HEK293 (cell line): Measurements from ENCODE around the gene COL9A3.

ENCODE experiments used
- CTCF ChIA-PET: fragments of 350-600 bp; formaldehyde crosslinking; extraction: SDS; loops from one replicate; lab custom pipeline; 2021; ENCODE audit warnings: antibody characterized with exemption; lab: Yijun Ruan, JAX
- POLR2A ChIA-PET: fragments of 300-600 bp; formaldehyde crosslinking; extraction: SDS; loops from one replicate; lab custom pipeline; 2020; ENCODE audit warnings: antibody characterized with exemption, inconsistent platforms; lab: Yijun Ruan, JAX
- H3K27ac ChIP-seq: fragments of 200-500 bp; sonication (Bioruptor generic); 2 replicates; pipeline ENCODE4 v1.5.1; 2014; ENCODE audit warnings: low read depth, low read length, control low read depth, inconsistent platforms; ENCODE audit errors: extremely low read depth
- H3K36me3 ChIP-seq, 2 experiments: fragments of 200-500 bp in 1 of 2; sonication (Bioruptor generic) in 1 of 2; 1 replicate in 1 of 2; 2 replicates in 1 of 2; pipeline ENCODE4 v1.5.1; 2014 to 2017; ENCODE audit warnings: inconsistent platforms in 2 of 2, low read length in 2 of 2; ENCODE audit not compliant: control insufficient read depth in 2 of 2, insufficient read depth in 1 of 2
- H3K4me1 ChIP-seq: fragments of 200-500 bp; sonication (Bioruptor generic); 2 replicates; pipeline ENCODE4 v1.5.1; 2014; ENCODE audit warnings: mild to moderate bottlenecking, low read length, inconsistent platforms; ENCODE audit not compliant: control insufficient read depth, insufficient read depth
- H3K4me3 ChIP-seq: 2 replicates; pipeline ENCODE4 v1.5.1; 2011; ENCODE audit warnings: low read depth, mild to moderate bottlenecking, control low read depth, low read length, moderate library complexity
- H3K9me3 ChIP-seq: fragments of 200-500 bp; sonication (Bioruptor generic); 2 replicates; pipeline ENCODE4 v1.5.1; 2014; ENCODE audit warnings: low read depth, low read length, inconsistent platforms; ENCODE audit not compliant: control insufficient read depth, insufficient read depth
- KLF1 ChIP-seq: fragments of 450-650 bp; formaldehyde crosslinking; IDR thresholded peaks from 2 replicates; pipeline ENCODE4 v1.5.1; 2016; ENCODE audit warnings: missing biosample characterization, missing genetic modification characterization
- KLF8 ChIP-seq: fragments of 450-650 bp; formaldehyde crosslinking; IDR thresholded peaks from 2 replicates; pipeline ENCODE4 v1.5.1; 2016; ENCODE audit warnings: missing biosample characterization, missing genetic modification characterization
- ZNF121 ChIP-seq: fragments of 450-650 bp; formaldehyde crosslinking; IDR thresholded peaks from 2 replicates; pipeline ENCODE4 v1.5.1; 2016; ENCODE audit warnings: missing biosample characterization, missing genetic modification characterization
- ZNF157 ChIP-seq: fragments of 450-650 bp; formaldehyde crosslinking; IDR thresholded peaks from 2 replicates; pipeline ENCODE4 v1.5.1; 2016; ENCODE audit warnings: missing biosample characterization, missing genetic modification characterization
- ZNF169 ChIP-seq: fragments of 450-650 bp; formaldehyde crosslinking; IDR thresholded peaks from 2 replicates; pipeline ENCODE4 v1.5.1; 2016; ENCODE audit warnings: missing biosample characterization, missing genetic modification characterization
- ZNF223 ChIP-seq: fragments of 450-650 bp; formaldehyde crosslinking; IDR thresholded peaks from 2 replicates; pipeline ENCODE4 v1.5.1; 2016; ENCODE audit warnings: missing biosample characterization, missing genetic modification characterization
- ZNF394 ChIP-seq: fragments of 450-650 bp; formaldehyde crosslinking; IDR thresholded peaks from 2 replicates; pipeline ENCODE4 v1.5.1; 2016; ENCODE audit warnings: missing biosample characterization, missing genetic modification characterization, mild to moderate bottlenecking, moderate library complexity, borderline replicate concordance
- ZNF48 ChIP-seq: fragments of 450-650 bp; formaldehyde crosslinking; IDR thresholded peaks from 2 replicates; pipeline ENCODE4 v1.5.1; 2016; ENCODE audit warnings: missing biosample characterization, missing genetic modification characterization
- ZNF658 ChIP-seq: fragments of 450-650 bp; formaldehyde crosslinking; IDR thresholded peaks from 2 replicates; pipeline ENCODE4; 2016; ENCODE audit warnings: missing biosample characterization, missing genetic modification characterization
- ZNF660 ChIP-seq: fragments of 450-650 bp; IDR thresholded peaks from 2 replicates; pipeline ENCODE4 v1.5.1; 2018; ENCODE audit warnings: missing biosample characterization, mild to moderate bottlenecking, missing genetic modification characterization
- ZNF670 ChIP-seq: fragments of 450-650 bp; formaldehyde crosslinking; IDR thresholded peaks from 2 replicates; pipeline ENCODE4 v1.5.1; 2016; ENCODE audit warnings: missing biosample characterization, missing genetic modification characterization, low read depth
- ZXDB ChIP-seq: fragments of 450-650 bp; formaldehyde crosslinking; IDR thresholded peaks from 2 replicates; pipeline ENCODE4 v1.5.1; 2016; ENCODE audit warnings: missing biosample characterization, missing genetic modification characterization
- TF ChIP-seq, protein P1 (sequence below): fragments of 450-650 bp; formaldehyde crosslinking; IDR thresholded peaks from 2 replicates; pipeline ENCODE4 v1.5.1; 2016; ENCODE audit warnings: missing biosample characterization, missing genetic modification characterization, low read depth
- TF ChIP-seq, protein P2 (sequence below): fragments of 450-650 bp; IDR thresholded peaks from 2 replicates; pipeline ENCODE4 v1.5.1; 2018; ENCODE audit warnings: missing biosample characterization, mild to moderate bottlenecking, missing genetic modification characterization
- TF ChIP-seq, protein P3 (sequence below): fragments of 450-650 bp; formaldehyde crosslinking; IDR thresholded peaks from 2 replicates; pipeline ENCODE4 v1.5.1; 2017; ENCODE audit warnings: missing biosample characterization, mild to moderate bottlenecking, missing genetic modification characterization, moderate library complexity
- TF ChIP-seq, protein P4 (sequence below): fragments of 450-650 bp; formaldehyde crosslinking; IDR thresholded peaks from 2 replicates; pipeline ENCODE4 v1.5.1; 2016; ENCODE audit warnings: missing biosample characterization, missing genetic modification characterization, borderline replicate concordance

COL9A3 gene

DNA sequence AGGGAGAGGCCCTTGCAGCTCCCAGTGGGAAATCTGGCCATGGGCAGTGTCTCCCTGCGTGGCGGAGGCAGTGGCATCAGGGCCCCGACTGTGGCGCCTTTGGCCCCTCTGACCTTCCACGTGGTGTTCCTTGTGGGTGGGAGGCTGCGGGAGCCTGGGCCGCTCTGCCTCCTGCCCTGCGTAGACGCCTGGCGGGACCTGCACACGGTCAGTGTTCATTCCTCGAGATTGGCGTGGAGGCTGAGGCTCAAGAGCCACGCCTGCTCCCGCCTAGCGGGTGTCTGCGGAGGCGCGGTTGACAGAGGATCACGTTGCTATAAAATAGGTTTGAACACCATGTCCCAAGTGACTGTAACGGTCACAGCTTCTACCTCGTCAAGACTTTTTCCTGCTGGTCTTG, 14.0 kb downstream of the COL9A3 start:
- Histone ChIP-seq H3K4me3 (no peak overlapping the region), H3K27ac (no peak overlapping the region), H3K4me1 (no peaks in the 10 kb centered on the region; the same call in 1 of the 2 replicates), H3K36me3 (peaks cover 0 to 2% of the 10 kb centered on the region in 2 experiments; a peak in 1 of 3 replicates), H3K9me3 (no peaks in the 10 kb centered on the region)
- TF ChIP-seq KLF8 (tag by site-specific recombination): 0 out of 2 replicates have a peak, but pooled peaks have one; percentile 10
- peak; percentile 73; the same call in 1 of the 2 replicates for TF ChIP-seq KLF1 (tag by site-specific recombination)
- TF ChIP-seq ZNF157 (tag by site-specific recombination): no peak
- TF ChIP-seq, protein P1, sequence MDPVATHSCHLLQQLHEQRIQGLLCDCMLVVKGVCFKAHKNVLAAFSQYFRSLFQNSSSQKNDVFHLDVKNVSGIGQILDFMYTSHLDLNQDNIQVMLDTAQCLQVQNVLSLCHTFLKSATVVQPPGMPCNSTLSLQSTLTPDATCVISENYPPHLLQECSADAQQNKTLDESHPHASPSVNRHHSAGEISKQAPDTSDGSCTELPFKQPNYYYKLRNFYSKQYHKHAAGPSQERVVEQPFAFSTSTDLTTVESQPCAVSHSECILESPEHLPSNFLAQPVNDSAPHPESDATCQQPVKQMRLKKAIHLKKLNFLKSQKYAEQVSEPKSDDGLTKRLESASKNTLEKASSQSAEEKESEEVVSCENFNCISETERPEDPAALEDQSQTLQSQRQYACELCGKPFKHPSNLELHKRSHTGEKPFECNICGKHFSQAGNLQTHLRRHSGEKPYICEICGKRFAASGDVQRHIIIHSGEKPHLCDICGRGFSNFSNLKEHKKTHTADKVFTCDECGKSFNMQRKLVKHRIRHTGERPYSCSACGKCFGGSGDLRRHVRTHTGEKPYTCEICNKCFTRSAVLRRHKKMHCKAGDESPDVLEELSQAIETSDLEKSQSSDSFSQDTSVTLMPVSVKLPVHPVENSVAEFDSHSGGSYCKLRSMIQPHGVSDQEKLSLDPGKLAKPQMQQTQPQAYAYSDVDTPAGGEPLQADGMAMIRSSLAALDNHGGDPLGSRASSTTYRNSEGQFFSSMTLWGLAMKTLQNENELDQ (tag by site-specific recombination): no peak
- CTCF ChIA-PET: no interaction called here
- POLR2A ChIA-PET: no interaction called here

DNA sequence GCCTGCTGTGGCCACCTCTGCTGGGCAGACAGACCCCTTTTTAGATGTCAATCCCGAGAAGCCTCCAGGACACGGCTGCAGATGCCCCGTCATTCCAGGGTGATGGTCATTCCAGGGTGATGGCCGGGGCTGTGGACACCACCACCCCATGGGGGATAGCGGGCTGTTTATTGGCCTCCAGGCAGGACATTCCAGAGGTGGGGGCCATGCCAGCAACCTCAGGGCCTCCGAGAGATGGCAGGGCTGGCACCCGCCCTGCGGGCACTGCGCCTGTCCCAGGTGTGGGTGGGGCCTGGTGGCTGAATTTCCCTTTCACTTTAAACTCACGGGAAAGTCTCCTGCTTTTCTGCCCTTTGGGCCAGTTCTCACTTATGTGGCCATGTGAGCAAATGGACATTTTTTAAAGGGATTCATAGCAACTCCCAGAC, 14.5 kb downstream of the COL9A3 start:
- Histone ChIP-seq H3K4me1 (no peaks in the 10 kb centered on the region; the same call in 1 of the 2 replicates), H3K36me3 (peaks cover 0 to 8% of the 10 kb centered on the region in 2 experiments; a peak in 1 of 3 replicates), H3K27ac (no peak overlapping the region), H3K9me3 (no peaks in the 10 kb centered on the region), H3K4me3 (no peak overlapping the region)
- no peak for TF ChIP-seq ZNF48 (tag by site-specific recombination)
- no peak for TF ChIP-seq ZNF670 (tag by site-specific recombination)
- no peak for TF ChIP-seq ZXDB (tag by site-specific recombination)
- TF ChIP-seq ZNF223: no peak
- TF ChIP-seq ZNF394 (tag by site-specific recombination): no peak
- TF ChIP-seq, protein P2, sequence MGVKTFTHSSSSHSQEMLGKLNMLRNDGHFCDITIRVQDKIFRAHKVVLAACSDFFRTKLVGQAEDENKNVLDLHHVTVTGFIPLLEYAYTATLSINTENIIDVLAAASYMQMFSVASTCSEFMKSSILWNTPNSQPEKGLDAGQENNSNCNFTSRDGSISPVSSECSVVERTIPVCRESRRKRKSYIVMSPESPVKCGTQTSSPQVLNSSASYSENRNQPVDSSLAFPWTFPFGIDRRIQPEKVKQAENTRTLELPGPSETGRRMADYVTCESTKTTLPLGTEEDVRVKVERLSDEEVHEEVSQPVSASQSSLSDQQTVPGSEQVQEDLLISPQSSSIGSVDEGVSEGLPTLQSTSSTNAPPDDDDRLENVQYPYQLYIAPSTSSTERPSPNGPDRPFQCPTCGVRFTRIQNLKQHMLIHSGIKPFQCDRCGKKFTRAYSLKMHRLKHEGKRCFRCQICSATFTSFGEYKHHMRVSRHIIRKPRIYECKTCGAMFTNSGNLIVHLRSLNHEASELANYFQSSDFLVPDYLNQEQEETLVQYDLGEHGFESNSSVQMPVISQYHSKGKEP (tag by site-specific recombination): no peak
- no peak for TF ChIP-seq ZNF660
- no peak for TF ChIP-seq ZNF658
- no peak for TF ChIP-seq ZNF121 (tag by site-specific recombination)
- TF ChIP-seq, protein P3, sequence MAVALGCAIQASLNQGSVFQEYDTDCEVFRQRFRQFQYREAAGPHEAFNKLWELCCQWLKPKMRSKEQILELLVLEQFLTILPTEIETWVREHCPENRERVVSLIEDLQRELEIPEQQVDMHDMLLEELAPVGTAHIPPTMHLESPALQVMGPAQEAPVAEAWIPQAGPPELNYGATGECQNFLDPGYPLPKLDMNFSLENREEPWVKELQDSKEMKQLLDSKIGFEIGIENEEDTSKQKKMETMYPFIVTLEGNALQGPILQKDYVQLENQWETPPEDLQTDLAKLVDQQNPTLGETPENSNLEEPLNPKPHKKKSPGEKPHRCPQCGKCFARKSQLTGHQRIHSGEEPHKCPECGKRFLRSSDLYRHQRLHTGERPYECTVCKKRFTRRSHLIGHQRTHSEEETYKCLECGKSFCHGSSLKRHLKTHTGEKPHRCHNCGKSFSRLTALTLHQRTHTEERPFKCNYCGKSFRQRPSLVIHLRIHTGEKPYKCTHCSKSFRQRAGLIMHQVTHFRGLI (tag by site-specific recombination): no peak
- TF ChIP-seq, protein P4, sequence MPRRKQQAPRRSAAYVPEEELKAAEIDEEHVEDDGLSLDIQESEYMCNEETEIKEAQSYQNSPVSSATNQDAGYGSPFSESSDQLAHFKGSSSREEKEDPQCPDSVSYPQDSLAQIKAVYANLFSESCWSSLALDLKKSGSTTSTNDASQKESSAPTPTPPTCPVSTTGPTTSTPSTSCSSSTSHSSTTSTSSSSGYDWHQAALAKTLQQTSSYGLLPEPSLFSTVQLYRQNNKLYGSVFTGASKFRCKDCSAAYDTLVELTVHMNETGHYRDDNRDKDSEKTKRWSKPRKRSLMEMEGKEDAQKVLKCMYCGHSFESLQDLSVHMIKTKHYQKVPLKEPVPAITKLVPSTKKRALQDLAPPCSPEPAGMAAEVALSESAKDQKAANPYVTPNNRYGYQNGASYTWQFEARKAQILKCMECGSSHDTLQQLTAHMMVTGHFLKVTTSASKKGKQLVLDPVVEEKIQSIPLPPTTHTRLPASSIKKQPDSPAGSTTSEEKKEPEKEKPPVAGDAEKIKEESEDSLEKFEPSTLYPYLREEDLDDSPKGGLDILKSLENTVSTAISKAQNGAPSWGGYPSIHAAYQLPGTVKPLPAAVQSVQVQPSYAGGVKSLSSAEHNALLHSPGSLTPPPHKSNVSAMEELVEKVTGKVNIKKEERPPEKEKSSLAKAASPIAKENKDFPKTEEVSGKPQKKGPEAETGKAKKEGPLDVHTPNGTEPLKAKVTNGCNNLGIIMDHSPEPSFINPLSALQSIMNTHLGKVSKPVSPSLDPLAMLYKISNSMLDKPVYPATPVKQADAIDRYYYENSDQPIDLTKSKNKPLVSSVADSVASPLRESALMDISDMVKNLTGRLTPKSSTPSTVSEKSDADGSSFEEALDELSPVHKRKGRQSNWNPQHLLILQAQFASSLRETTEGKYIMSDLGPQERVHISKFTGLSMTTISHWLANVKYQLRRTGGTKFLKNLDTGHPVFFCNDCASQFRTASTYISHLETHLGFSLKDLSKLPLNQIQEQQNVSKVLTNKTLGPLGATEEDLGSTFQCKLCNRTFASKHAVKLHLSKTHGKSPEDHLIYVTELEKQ: no peak
- no peak for TF ChIP-seq ZNF169 (tag by site-specific recombination)
- CTCF ChIA-PET: interaction anchor here (0.6 to 1.0 kb wide), 3 partner anchors 13 to 517 kb away, joined by 3 to 5 read pairs (median 4); no protein-coding TSS in a partner anchor
- POLR2A ChIA-PET: no interaction called here
